Endothelial cell of umbilical vein (primary cell): Measurements from ENCODE around the gene CNIH1. TPM values are rescaled to one million over a fixed set of nuclear protein-coding genes. Genes with fewer than 3 reads are reported as not detected.

Experiments used
- BruUV-seq: library from RNA; stranded (reverse); fragments of 400-500 nt; replicated peaks from 2 replicates; lab custom pipeline; 2021; lab: Mats Ljungman, UMichigan
- CTCF ChIA-PET: fragments of 300-600, 350-600 bp; sonication (Branson Sonifier 250); formaldehyde crosslinking; loops from one replicate; lab custom pipeline; 2021; ENCODE audit warnings: antibody characterized with exemption, inconsistent platforms; lab: Charles Lee
- POLR2A ChIA-PET: fragments of 300-600, 350-600 bp; sonication (Branson Sonifier 250); formaldehyde crosslinking; loops from one replicate; lab custom pipeline; 2021; ENCODE audit warnings: antibody characterized with exemption, inconsistent platforms; lab: Charles Lee
- DNase-seq: peaks from one replicate; pipeline ENCODE4 v3.0.0-alpha.2; 2011; ENCODE audit warnings: low read depth, low spot score
- FAIRE-seq: peaks from 2 replicates; lab custom pipeline; 2011; peaks lifted over from hg19 to GRCh38; lab: Jason Lieb, UNC
- H2AFZ ChIP-seq: 2 replicates; pipeline ENCODE4 v1.6.0; 2012; ENCODE audit warnings: low read depth, low read length, control low read depth, inconsistent platforms
- H3K27ac ChIP-seq: 2 replicates; pipeline ENCODE4 v1.5.1; 2011; ENCODE audit warnings: low read depth, mild to moderate bottlenecking, control low read depth, low read length, moderate library complexity; ENCODE audit not compliant: insufficient read depth
- H3K27me3 ChIP-seq, 2 experiments: 2 replicates each; pipeline versions ENCODE4 v1.6.0 to v1.6.1; 2011; ENCODE audit warnings: low read length in 2 of 2, mixed read lengths in 1 of 2; ENCODE audit not compliant: control insufficient read depth in 2 of 2, insufficient read depth in 2 of 2
- H3K36me3 ChIP-seq, 2 experiments: 2 replicates in 1 of 2; 3 replicates in 1 of 2; pipeline ENCODE4 v1.5.1; 2011; ENCODE audit warnings: low read length in 2 of 2, mild to moderate bottlenecking in 1 of 2, moderate library complexity in 1 of 2; ENCODE audit not compliant: control insufficient read depth in 2 of 2, insufficient read depth in 2 of 2; ENCODE audit errors: extremely low read depth in 1 of 2
- H3K4me1 ChIP-seq: 3 replicates; pipeline ENCODE4 v1.5.1; 2011; ENCODE audit warnings: mild to moderate bottlenecking, low read length; ENCODE audit not compliant: control insufficient read depth, insufficient read depth; ENCODE audit errors: extremely low read depth
- H3K4me2 ChIP-seq: 2 replicates; pipeline ENCODE4 v1.6.1; 2011; ENCODE audit warnings: low read length, control low read depth, mixed read lengths; ENCODE audit not compliant: insufficient read depth
- H3K4me3 ChIP-seq, 3 experiments: fragments of 200-600 bp in 1 of 3; sonication (generic), shearing (Covaris generic) in 1 of 3; replicated peaks in 1 of 3; 2 replicates each; pipeline ENCODE4 v1.5.1; 2011 to 2016; ENCODE audit warnings: control low read depth in 3 of 3, low read length in 3 of 3, mild to moderate bottlenecking in 2 of 3, inconsistent platforms in 1 of 3, low read depth in 1 of 3, moderate library complexity in 1 of 3; ENCODE audit not compliant: insufficient read depth in 1 of 3
- H3K79me2 ChIP-seq: 2 replicates; pipeline ENCODE4 v1.6.0; 2012; ENCODE audit warnings: low read length, inconsistent platforms; ENCODE audit not compliant: control insufficient read depth, insufficient read depth
- H3K9ac ChIP-seq: replicated peaks from 2 replicates; pipeline ENCODE3; 2011; ENCODE audit warnings: low read length, control low read depth; ENCODE audit not compliant: insufficient read depth; ENCODE audit errors: extremely low read depth
- H3K9me1 ChIP-seq: replicated peaks from 3 replicates; pipeline ENCODE4 v1.6.0; 2011; ENCODE audit warnings: mild to moderate bottlenecking, low read length; ENCODE audit not compliant: control insufficient read depth, insufficient read depth; ENCODE audit errors: extremely low read depth
- H3K9me3 ChIP-seq: replicated peaks from 2 replicates; pipeline ENCODE4 v1.5.1; 2012; ENCODE audit warnings: low read length, inconsistent platforms; ENCODE audit not compliant: control insufficient read depth, insufficient read depth
- H4K20me1 ChIP-seq: replicated peaks from 2 replicates; pipeline ENCODE3; 2011; ENCODE audit warnings: mild to moderate bottlenecking, low read length; ENCODE audit not compliant: control insufficient read depth, insufficient read depth; ENCODE audit errors: extremely low read depth
- CTCF ChIP-seq, 2 donors: IDR thresholded peaks; 1 replicate in 1 of 2; 2 replicates in 1 of 2; pipeline ENCODE4 v1.5.1; 2011; ENCODE audit warnings: low read length in 2 of 2, mild to moderate bottlenecking in 2 of 2, moderate library complexity in 2 of 2, control low read depth in 1 of 2, inconsistent platforms in 1 of 2, low read depth in 1 of 2; ENCODE audit not compliant: insufficient read depth in 1 of 2; ENCODE audit errors: extremely low read depth in 1 of 2
- EZH2 ChIP-seq: IDR thresholded peaks from 2 replicates; pipeline ENCODE4 v1.6.1; 2012; ENCODE audit warnings: borderline replicate concordance, low read depth, mild to moderate bottlenecking, moderate library complexity, low read length, inconsistent platforms; ENCODE audit not compliant: severe bottlenecking
- GATA2 ChIP-seq: IDR thresholded peaks from 2 replicates; pipeline ENCODE4 v1.7.0; 2011; ENCODE audit warnings: low read depth, mild to moderate bottlenecking, moderate library complexity, mixed read lengths, low read length; ENCODE audit not compliant: insufficient read length, insufficient read depth
- JUN ChIP-seq: IDR thresholded peaks from 2 replicates; pipeline ENCODE4 v1.6.1; 2011; ENCODE audit warnings: borderline replicate concordance, low read depth; ENCODE audit not compliant: insufficient read length, insufficient read depth
- MYC ChIP-seq: IDR thresholded peaks from one replicate; pipeline ENCODE4 v1.6.1; 2011; ENCODE audit warnings: mild to moderate bottlenecking, low read depth, low read length
- POLR2A ChIP-seq: IDR thresholded peaks from 2 replicates; pipeline ENCODE4 v1.6.1; 2012; ENCODE audit warnings: low read depth, mild to moderate bottlenecking, control low read depth, low read length
- POLR2AphosphoS5 ChIP-seq: IDR thresholded peaks from 2 replicates; pipeline ENCODE4 v1.6.1; 2012; ENCODE audit warnings: low read depth, mild to moderate bottlenecking, control low read depth, low read length, moderate library complexity; ENCODE audit not compliant: insufficient read depth
- dilution Hi-C: fragments of 300-500 bp; cut with MboI; formaldehyde crosslinking; loops from one replicate; pipeline ENCODE4 v1.15.0; 2019; ENCODE audit warnings: low sequenced_read_pairs; ENCODE audit not compliant: extremely low pct_ligation_motif_present
- intact Hi-C: fragments of 100-400 bp; cut with micrococcal nuclease; formaldehyde crosslinking; loops from one replicate; pipeline ENCODE4 v1.10.0; 2022
- polyA plus RNA-seq, 4 experiments: library from polyadenylated mRNA; depleted of rRNA in 3 of 4; stranded (reverse) in 3 of 4; unstranded in 1 of 4; fragments of >200 nt; gene quantifications; 2 replicates each; pipeline versions ENCODE4 v1.2.1 to v1.2.3, GENCODE V29; 2011 to 2012; ENCODE audit warnings: missing spikeins in 1 of 4
- total RNA-seq: library from RNA; stranded (reverse); gene quantifications from 2 replicates; pipeline ENCODE4 v1.2.3, GENCODE V29; 2021
- TF ChIP-seq, protein P1 (sequence below): IDR thresholded peaks from 2 replicates; pipeline ENCODE4 v1.6.1; 2011; ENCODE audit not compliant: insufficient read depth, insufficient read length

The CNIH1 gene
- total and polyA plus RNA-seq, 2 donors (not counting 3 experiments of a cell fraction or from before 2014, with no cell fraction given) = 125 to 328 TPM

DNA sequence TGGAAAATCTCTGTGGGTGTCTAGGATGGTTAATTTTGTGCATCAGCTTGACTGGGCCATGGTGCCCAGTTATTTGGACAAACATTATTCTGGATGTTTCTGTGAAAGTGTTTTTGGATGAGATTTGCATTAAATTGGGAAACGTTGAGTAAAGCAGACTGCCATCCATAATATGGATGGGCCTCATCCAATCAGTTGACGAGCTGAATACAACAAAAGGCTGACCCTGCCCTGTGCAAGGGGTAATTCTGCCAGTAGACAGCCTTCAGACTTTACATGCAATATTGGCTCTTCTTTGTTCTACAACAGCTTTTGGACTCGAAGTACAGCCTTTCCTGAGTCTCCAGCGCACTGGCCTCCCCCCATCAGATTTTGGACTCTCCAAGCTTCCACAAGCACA is 45.9 kb downstream of the CNIH1 start:
- dilution Hi-C loops = no loop called here
- H3K27ac ChIP-seq = no peak overlapping the region
- no peak for DNase-seq
- no peaks in the 10 kb centered on the region for H4K20me1 ChIP-seq
- peaks cover 8% of the 10 kb centered on the region for H3K4me1 ChIP-seq
- H3K9me3 ChIP-seq = no peaks in the 10 kb centered on the region
- no peak overlapping the region for H3K4me3 ChIP-seq
- ChIA-PET POLR2A (no interaction called here), CTCF (interaction anchor here (2.0 to 4.7 kb wide), 3 partner anchors 18 to 28 kb away, joined by 6 to 27 read pairs (median 8); no protein-coding TSS in a partner anchor)
- no peak overlapping the region for H3K9ac ChIP-seq
- H3K4me2 ChIP-seq = no peak overlapping the region
- no TSS peak for BruUV-seq
- no peaks in the 10 kb centered on the region for H3K36me3 ChIP-seq
- H3K79me2 ChIP-seq = peaks cover 11% of the 10 kb centered on the region
- no peak overlapping the region for H2AFZ ChIP-seq
- intact Hi-C loops = no loop called here
- H3K27me3 ChIP-seq = peaks cover 0 to 10% of the 10 kb centered on the region in 2 experiments
- no peak for FAIRE-seq
- no peaks in the 10 kb centered on the region for H3K9me1 ChIP-seq
- TF ChIP-seq POLR2AphosphoS5 (no peak), POLR2A (no peak), EZH2 (no peak), CTCF (IDR thresholded peaks at IDR 0.05; ENCODE audit: extremely low read depth in 1 of 2, insufficient read depth in 1 of 2, low read depth in 1 of 2, low read length in 2 of 2) (no peak), GATA2 (no peak), MYC (no peak), JUN (no peak)
- TF ChIP-seq, protein P1, sequence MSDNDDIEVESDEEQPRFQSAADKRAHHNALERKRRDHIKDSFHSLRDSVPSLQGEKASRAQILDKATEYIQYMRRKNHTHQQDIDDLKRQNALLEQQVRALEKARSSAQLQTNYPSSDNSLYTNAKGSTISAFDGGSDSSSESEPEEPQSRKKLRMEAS = no peak
